ENCODE data around the gene MT1HL1. TPM values are rescaled to one million over a fixed set of nuclear protein-coding genes. Genes with fewer than 3 reads are reported as not detected.

MT1HL1 gene
- total RNA-seq, 2 donors from 2014 or later, result not detected

DNA sequence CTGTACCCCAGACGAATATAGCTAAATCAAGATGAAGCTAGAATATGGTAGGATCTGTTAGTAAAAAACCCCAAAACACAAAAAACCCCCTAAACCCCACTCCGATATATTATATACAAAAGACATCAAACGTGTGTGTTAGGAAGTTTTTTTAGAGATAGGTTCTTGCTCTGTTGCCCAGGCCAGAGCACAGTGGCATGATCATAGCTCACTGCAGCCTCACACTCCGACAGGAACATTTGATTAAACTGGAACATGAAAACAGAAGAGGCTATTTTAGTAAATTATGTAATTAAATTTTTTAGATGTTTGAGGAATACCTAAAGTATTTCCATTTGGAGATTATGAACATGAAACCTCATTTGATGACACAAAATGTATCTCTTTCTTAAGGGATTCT, 29.6 kb upstream of the MT1HL1 start:
- H3K9me3 ChIP-seq (ENCODE audit: control insufficient read depth, low read length, poor library complexity, severe bottlenecking), result no peaks in the 10 kb centered on the region
- DNase-seq (no peak), ATAC-seq (no peak)
- Mint-ChIP-seq H3K36me3 (ENCODE audit: low read depth) (no peaks in the 10 kb centered on the region), H3K27me3 (peaks cover 16% of the 10 kb centered on the region), H3K4me3 (no peak overlapping the region), H3K27ac (no peak overlapping the region), H3K4me1 (no peaks in the 10 kb centered on the region)

DNA sequence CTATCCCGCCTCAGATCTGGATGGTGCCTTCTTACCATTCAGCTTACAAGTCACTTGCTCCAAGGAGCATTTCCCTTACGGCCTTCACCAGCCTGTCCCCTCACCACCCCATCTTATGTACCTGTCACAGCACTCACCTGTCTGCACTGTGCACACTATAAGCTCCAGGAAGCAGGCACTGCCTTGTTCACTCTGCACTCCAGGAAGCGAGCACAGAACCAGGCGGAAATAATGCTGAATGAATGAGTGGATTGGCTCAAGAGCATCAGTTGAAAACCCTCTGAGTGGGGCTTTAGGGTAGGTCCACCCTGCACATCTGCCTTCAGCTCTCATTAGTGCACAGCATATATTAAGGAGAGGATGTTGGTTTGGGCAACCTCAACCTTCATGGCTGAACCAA, 28.8 kb upstream of the MT1HL1 start:
- no peak overlapping the region for H3K4me3 Mint-ChIP-seq
- H3K4me1 Mint-ChIP-seq, result no peaks in the 10 kb centered on the region
- H3K36me3 Mint-ChIP-seq (ENCODE audit: low read depth), result no peaks in the 10 kb centered on the region
- DNase-seq, result no peak
- no peak for ATAC-seq
- no peaks in the 10 kb centered on the region for H3K9me3 ChIP-seq (ENCODE audit: control insufficient read depth, low read length, poor library complexity, severe bottlenecking)
- H3K27ac Mint-ChIP-seq, result no peak overlapping the region
- peaks cover 19% of the 10 kb centered on the region for H3K27me3 Mint-ChIP-seq

DNA sequence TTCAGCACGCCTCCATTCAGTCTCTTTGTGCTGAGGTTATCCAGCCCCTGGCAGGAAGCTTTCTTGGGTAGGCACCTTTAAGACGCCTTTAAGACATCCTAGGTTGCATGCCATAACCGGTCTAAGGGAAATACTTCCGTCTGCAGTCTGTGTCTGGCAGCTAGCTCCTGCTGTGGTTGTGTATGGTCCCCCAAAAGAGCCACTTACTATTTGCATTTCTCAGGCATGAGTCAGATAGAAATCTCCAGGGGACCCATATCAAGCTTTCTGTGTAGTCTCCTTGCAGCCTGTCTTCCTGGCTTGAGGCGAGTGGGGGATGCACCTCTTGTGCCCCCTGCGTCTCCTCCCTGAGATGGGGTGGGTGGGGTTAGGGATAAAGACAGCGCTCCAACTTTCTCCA, 27.8 kb upstream of the MT1HL1 start:
- H3K4me1 Mint-ChIP-seq, result no peaks in the 10 kb centered on the region
- no peaks in the 10 kb centered on the region for H3K9me3 ChIP-seq (ENCODE audit: control insufficient read depth, low read length, poor library complexity, severe bottlenecking)
- DNase-seq (no peak), ATAC-seq (no peak)
- H3K27me3 Mint-ChIP-seq, result peaks cover 29% of the 10 kb centered on the region
- H3K4me3 Mint-ChIP-seq, result no peak overlapping the region
- H3K36me3 Mint-ChIP-seq (ENCODE audit: low read depth), result no peaks in the 10 kb centered on the region
- H3K27ac Mint-ChIP-seq, result no peak overlapping the region

DNA sequence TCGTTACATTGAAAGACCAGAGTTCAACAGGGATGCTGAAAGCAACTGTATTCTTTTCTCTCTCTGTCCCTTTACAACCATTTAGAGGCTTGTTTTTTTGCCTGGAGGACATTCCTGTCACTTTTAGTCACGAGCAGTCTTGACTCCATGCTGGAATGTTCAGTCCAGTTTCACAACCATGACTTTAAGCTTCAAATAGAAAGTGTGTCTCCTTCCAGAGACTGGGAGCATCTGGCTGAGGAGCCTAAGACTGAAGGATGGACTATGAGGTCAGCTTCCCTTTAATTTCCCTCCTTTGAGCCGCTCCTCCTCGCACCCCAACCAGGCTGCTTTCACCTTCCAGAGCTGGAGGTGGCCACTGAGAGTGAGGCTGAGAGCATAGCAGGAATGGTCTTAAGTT, 27.2 kb upstream of the MT1HL1 start:
- H3K9me3 ChIP-seq (ENCODE audit: control insufficient read depth, low read length, poor library complexity, severe bottlenecking), result no peaks in the 10 kb centered on the region
- peaks cover 29% of the 10 kb centered on the region for H3K27me3 Mint-ChIP-seq
- no peak overlapping the region for H3K4me3 Mint-ChIP-seq
- H3K27ac Mint-ChIP-seq, result no peak overlapping the region
- DNase-seq (no peak), ATAC-seq (no peak)
- H3K36me3 Mint-ChIP-seq (ENCODE audit: low read depth), result no peaks in the 10 kb centered on the region
- H3K4me1 Mint-ChIP-seq, result no peaks in the 10 kb centered on the region

DNA sequence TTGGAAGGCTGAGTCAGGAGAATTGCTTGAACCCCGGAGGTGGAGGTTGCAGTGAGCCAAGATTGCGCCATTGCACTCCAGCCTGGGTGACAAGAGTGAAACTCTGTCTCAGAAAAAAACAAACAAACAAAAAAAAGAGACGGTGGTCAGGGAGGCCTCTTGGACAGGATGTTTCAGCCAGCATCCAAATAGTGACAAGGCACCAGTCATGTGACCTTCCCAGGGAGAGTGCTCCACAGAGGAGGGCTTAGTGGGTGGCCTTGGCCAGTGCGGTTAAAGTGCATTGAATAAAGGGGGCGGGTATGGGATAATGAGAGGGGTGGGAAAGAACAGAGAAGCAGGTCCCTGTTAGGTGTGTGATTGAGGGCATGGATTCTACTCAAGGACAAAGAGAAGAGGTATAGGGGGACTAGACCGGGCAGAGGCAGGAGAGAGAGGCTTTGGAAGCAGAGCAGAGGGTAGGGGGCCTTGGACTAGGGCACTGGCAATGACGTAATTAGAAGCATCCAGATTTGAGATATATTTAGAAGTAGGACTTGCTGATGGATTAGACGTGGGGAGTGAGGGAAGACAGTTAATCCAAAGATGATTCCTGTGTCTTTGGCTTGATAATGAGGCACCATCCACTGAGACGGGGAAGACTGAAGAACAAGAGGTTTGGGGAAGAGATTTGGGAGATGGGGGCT, 25.8 kb upstream of the MT1HL1 start:
- DNase-seq, result no peak
- Mint-ChIP-seq H3K36me3 (ENCODE audit: low read depth) (no peaks in the 10 kb centered on the region), H3K4me1 (no peaks in the 10 kb centered on the region), H3K4me3 (no peak overlapping the region), H3K27ac (no peak overlapping the region), H3K27me3 (peaks cover 29% of the 10 kb centered on the region)
- H3K9me3 ChIP-seq (ENCODE audit: control insufficient read depth, low read length, poor library complexity, severe bottlenecking), result no peaks in the 10 kb centered on the region
- ATAC-seq, result no peak

DNA sequence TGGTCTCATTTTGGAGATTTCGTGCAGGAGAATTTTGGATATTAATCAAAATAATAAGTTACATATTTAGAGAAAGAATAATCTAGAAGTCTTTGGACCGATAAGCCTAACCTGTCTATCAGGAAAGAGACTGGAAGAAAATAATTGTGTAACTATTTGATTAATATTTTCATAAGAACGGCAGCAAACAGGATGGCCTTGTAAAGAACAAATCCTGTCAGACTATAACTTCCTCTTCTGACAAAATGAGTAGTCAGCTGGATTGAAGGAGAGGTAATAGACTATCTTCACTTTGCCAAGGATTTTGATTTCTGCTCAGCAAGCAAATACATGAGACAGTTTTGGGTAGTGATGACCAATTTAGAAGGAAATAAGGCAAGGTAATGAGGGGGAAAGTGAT, 25.0 kb upstream of the MT1HL1 start:
- ATAC-seq (no peak), DNase-seq (no peak)
- peaks cover 25% of the 10 kb centered on the region for H3K27me3 Mint-ChIP-seq
- H3K4me1 Mint-ChIP-seq, result no peaks in the 10 kb centered on the region
- no peak overlapping the region for H3K4me3 Mint-ChIP-seq
- H3K36me3 Mint-ChIP-seq (ENCODE audit: low read depth), result no peaks in the 10 kb centered on the region
- no peaks in the 10 kb centered on the region for H3K9me3 ChIP-seq (ENCODE audit: control insufficient read depth, low read length, poor library complexity, severe bottlenecking)
- no peak overlapping the region for H3K27ac Mint-ChIP-seq

DNA sequence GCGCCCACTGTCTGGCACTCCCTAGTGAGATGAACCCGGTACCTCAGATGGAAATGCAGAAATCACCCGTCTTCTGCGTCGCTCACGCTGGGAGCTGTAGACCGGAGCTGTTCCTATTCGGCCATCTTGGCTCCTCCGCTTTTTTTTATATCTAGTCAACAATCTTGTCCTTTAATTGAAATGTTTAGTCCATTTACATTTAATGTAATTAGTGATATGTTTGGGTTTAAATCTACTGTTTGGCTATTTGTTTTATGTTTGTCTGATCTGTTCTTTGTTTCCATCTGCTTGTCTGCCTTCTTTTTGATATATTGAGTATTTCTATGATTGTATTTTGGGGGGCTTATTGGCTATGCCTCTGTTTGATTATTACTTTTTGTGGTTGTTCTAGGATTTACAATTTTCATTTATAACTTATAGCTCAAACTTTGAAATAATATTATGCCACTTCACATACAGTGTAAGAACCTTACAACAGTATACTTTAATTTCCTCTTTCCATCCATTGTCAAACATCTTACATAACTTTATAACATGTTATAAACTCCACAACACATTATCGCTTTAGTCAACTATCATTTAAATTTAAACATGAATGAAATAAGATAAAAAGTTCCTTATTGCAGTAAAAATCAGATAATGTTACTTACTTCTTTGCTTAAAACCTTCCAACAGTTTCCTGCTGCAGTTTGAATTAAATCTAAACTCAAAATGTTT, 21.3 kb upstream of the MT1HL1 start:
- H3K27ac Mint-ChIP-seq, result no peak overlapping the region
- DNase-seq, result no peak
- H3K36me3 Mint-ChIP-seq (ENCODE audit: low read depth), result no peaks in the 10 kb centered on the region

DNA sequence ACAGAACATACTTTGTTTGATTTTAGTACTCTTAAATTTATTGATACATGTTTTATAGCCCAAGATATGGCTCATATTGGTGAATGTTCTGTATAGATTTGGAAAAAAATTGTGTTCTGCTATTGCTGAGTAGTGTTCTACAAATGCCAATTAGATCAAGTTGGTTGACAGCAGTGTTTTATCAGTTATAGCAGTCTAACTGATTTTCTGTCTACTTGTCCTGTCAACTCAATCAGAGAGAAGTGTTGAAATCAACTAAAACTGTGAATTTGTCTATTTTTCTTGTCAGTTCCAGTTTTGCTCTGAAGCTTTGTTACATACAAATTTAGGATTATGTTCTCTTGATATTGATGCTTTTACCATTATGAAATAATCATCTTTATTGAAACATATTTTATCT, 14.7 kb upstream of the MT1HL1 start:
- Mint-ChIP-seq H3K36me3 (ENCODE audit: low read depth) (no peaks in the 10 kb centered on the region), H3K4me1 (no peaks in the 10 kb centered on the region), H3K27ac (no peak overlapping the region), H3K27me3 (no peaks in the 10 kb centered on the region), H3K4me3 (no peak overlapping the region)
- DNase-seq (no peak), ATAC-seq (no peak)
- no peaks in the 10 kb centered on the region for H3K9me3 ChIP-seq (ENCODE audit: control insufficient read depth, low read length, poor library complexity, severe bottlenecking)

More for the DNA sequence above, 21.3 kb upstream of the MT1HL1 start:
- ATAC-seq, result no peak
- Mint-ChIP-seq H3K4me1 (no peaks in the 10 kb centered on the region), H3K27me3 (peaks cover 18% of the 10 kb centered on the region), H3K4me3 (no peak overlapping the region)
- no peaks in the 10 kb centered on the region for H3K9me3 ChIP-seq (ENCODE audit: control insufficient read depth, low read length, poor library complexity, severe bottlenecking)

DNA sequence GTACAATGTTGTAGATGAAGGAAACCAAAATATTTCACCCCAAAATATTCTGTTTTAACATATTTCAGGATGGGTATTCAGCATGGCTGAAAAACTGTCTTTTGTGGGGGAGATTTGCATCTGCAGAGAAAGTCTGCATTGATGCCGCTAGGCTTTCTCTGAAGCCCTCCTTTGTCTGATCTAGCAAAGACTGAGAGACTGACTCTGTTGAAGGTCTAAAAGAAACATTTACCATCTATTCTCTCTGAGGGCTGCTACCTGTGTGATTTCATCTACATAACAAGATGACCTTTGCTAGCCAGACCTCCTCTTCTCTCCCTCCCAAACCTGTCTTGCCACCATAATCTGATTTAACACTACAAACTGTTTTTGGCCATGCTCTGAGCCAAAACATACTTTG, 12.4 kb upstream of the MT1HL1 start:
- H3K27ac Mint-ChIP-seq, result no peak overlapping the region
- no peaks in the 10 kb centered on the region for H3K4me1 Mint-ChIP-seq
- ATAC-seq, result no peak

DNA sequence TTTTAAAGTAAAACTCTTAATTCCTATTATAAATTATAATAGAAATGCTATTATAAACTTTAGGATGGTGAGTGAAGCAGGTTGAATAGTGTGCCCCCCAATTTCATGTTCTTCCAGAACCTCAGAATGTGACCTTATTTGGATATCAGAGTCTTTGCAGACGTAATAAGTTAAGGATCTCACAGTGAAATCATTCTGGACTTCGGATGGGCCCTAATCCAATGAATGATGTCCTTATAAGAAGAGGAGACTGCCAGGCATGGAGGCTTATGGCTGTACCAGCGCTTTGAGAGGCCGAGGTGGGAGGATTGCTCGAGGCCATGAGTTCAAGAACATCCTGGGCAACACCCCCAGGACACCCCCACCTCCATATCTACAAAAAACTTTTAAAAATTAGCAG, 9.4 kb upstream of the MT1HL1 start:
- Mint-ChIP-seq H3K27me3 (peaks cover 13% of the 10 kb centered on the region), H3K27ac (no peak overlapping the region), H3K4me3 (no peak overlapping the region), H3K36me3 (ENCODE audit: low read depth) (no peaks in the 10 kb centered on the region), H3K4me1 (no peaks in the 10 kb centered on the region)
- ATAC-seq (no peak), DNase-seq (no peak)
- H3K9me3 ChIP-seq (ENCODE audit: control insufficient read depth, low read length, poor library complexity, severe bottlenecking), result no peaks in the 10 kb centered on the region

More for the DNA sequence above, 12.4 kb upstream of the MT1HL1 start:
- DNase-seq, result no peak
- H3K36me3 Mint-ChIP-seq (ENCODE audit: low read depth), result no peaks in the 10 kb centered on the region
- no peaks in the 10 kb centered on the region for H3K9me3 ChIP-seq (ENCODE audit: control insufficient read depth, low read length, poor library complexity, severe bottlenecking)
- no peak overlapping the region for H3K4me3 Mint-ChIP-seq
- peaks cover 6% of the 10 kb centered on the region for H3K27me3 Mint-ChIP-seq

DNA sequence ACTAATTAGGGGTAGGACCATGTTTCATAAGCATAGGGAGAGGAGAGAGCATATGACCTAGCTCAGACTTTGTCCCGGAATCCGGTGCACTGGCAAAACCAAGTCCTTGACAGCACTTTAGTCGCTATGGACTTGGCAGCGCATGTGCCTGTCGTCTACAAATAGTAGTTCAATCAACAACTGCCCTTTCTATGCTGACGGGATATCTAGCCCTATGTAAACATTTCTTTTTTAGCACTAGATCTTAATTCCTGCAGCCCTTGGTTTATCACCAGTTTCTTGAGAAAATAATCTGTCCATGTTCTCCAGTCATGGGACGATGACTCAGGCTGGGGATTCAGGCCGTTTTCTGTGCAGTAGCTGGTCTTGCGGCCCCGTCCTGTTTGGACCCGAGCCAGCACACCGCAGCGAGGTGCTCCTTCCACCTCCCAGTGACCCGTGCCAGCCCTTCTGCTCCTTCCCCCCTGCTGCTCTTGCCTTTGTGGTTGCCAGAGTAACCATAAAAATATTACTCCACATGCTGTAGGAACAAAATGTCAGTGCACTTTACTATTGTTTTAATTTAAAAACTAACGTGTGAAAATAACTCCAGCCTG, 8.6 kb upstream of the MT1HL1 start:
- DNase-seq (no peak), ATAC-seq (no peak)
- Mint-ChIP-seq H3K27ac (no peak overlapping the region), H3K36me3 (ENCODE audit: low read depth) (no peaks in the 10 kb centered on the region), H3K4me1 (no peaks in the 10 kb centered on the region), H3K4me3 (no peak overlapping the region), H3K27me3 (peaks cover 18% of the 10 kb centered on the region)
- no peaks in the 10 kb centered on the region for H3K9me3 ChIP-seq (ENCODE audit: control insufficient read depth, low read length, poor library complexity, severe bottlenecking)

DNA sequence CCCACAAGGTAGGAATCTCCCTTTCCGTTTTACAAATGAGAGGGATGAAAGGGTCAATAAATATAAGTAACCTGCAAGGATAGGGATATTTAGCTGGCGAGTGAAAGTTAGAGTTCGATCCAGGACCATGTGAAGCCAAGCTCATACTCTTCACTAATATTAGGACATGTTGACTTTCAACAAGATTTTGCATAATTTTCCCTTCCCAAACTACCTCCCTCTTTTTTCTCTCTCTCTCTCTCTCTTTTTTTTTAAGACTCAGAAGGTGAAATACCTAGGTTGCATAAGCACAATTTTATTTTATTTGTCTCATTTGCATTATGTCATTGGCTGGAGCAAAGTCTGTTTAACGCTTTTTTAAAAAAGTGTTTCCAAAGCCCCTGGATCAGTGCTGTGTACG, 8.1 kb upstream of the MT1HL1 start:
- Mint-ChIP-seq H3K36me3 (ENCODE audit: low read depth) (no peaks in the 10 kb centered on the region), H3K4me3 (no peak overlapping the region), H3K27ac (no peak overlapping the region), H3K4me1 (no peaks in the 10 kb centered on the region), H3K27me3 (peaks cover 22% of the 10 kb centered on the region)
- H3K9me3 ChIP-seq (ENCODE audit: control insufficient read depth, low read length, poor library complexity, severe bottlenecking), result no peaks in the 10 kb centered on the region
- ATAC-seq (no peak), DNase-seq (no peak)

DNA sequence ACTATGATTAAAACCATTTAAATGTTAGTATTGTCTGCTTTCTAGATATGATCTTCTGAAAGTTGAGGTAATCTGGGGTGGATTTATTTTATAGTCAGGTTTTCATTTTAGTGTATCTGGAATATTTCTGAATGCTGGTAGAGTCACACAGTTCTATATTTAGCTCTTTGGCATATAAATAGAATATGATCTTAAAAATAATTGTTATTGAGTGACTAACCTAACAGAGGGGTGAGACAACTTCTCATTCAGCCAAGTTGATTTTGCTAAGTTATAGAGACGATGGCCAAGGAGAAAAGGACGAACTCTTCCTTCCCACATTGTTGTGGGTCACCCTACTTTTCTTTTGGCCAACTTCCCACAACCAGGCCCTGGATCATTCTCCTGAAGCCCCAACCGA, 7.2 kb upstream of the MT1HL1 start:
- ATAC-seq, result no peak
- Mint-ChIP-seq H3K27ac (no peak overlapping the region), H3K4me1 (no peaks in the 10 kb centered on the region), H3K27me3 (peaks cover 30% of the 10 kb centered on the region), H3K36me3 (ENCODE audit: low read depth) (no peaks in the 10 kb centered on the region), H3K4me3 (no peak overlapping the region)
- no peak for DNase-seq
- H3K9me3 ChIP-seq (ENCODE audit: control insufficient read depth, low read length, poor library complexity, severe bottlenecking), result no peaks in the 10 kb centered on the region

DNA sequence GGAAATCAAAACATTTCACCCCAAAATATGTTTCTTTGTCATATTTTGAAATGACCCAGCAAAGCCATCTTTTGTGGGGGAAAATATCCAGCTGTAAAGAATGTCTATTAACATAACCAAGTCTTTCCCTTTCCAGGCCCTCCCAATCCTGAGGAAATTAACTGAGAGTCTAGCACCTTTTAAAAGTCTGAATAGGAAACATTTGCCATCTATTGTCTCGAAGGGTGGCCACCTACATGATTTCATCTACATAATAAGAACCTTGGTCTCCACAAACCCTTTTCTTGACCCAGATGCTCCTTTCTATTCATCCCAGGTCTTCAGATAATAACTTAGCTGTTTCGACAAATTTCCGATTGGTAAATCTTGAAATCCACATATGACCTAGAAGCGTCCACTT, 5.4 kb upstream of the MT1HL1 start:
- Mint-ChIP-seq H3K4me1 (no peaks in the 10 kb centered on the region), H3K27ac (no peak overlapping the region), H3K36me3 (ENCODE audit: low read depth) (no peaks in the 10 kb centered on the region), H3K4me3 (no peak overlapping the region), H3K27me3 (peaks cover 30% of the 10 kb centered on the region)
- ATAC-seq (no peak), DNase-seq (no peak)
- H3K9me3 ChIP-seq (ENCODE audit: control insufficient read depth, low read length, poor library complexity, severe bottlenecking), result no peaks in the 10 kb centered on the region

All from T-helper 17 cell (primary cell).